GM12878 (cell line): ENCODE measurements around the gene GTF3C1. TPM values are rescaled to one million over a fixed set of nuclear protein-coding genes. Genes with fewer than 3 reads are reported as not detected.

ENCODE experiments used
- BCL11A ChIP-seq: IDR thresholded peaks from 2 replicates; pipeline ENCODE4 v1.6.1; 2011; ENCODE audit warnings: low read depth, low read length
- BHLHE40 ChIP-seq, 2 experiments: fragments of 450-650 bp in 1 of 2; IDR thresholded peaks; 2 replicates each; pipeline ENCODE4 v1.6.1; 2011 to 2017; ENCODE audit warnings: low read depth in 2 of 2, borderline replicate concordance in 1 of 2, improper control_type of control experiment in 1 of 2, low read length in 1 of 2, mild to moderate bottlenecking in 1 of 2
- FOS ChIP-seq: IDR thresholded peaks from 3 replicates; pipeline ENCODE4 v1.6.1; 2011; ENCODE audit warnings: borderline replicate concordance; ENCODE audit not compliant: insufficient read length; ENCODE audit errors: extremely low read depth
- FOXK2 ChIP-seq: fragments of 450-650 bp; IDR thresholded peaks from 2 replicates; pipeline ENCODE4 v1.6.1; 2017; ENCODE audit warnings: mild to moderate bottlenecking, moderate library complexity
- KDM1A ChIP-seq: fragments of 200-600 bp; sonication (generic); IDR thresholded peaks from 2 replicates; pipeline ENCODE4 v1.6.1; 2016; ENCODE audit warnings: borderline replicate concordance
- LARP7 ChIP-seq: fragments of 450-650 bp; IDR thresholded peaks from 2 replicates; pipeline ENCODE4 v1.6.1; 2017; ENCODE audit warnings: mild to moderate bottlenecking
- MEF2A ChIP-seq: IDR thresholded peaks from 2 replicates; pipeline ENCODE4 v1.6.1; 2011; ENCODE audit warnings: low read depth, mild to moderate bottlenecking, low read length, moderate library complexity; ENCODE audit not compliant: insufficient read depth
- MEF2B ChIP-seq: fragments of 450-650 bp; IDR thresholded peaks from 2 replicates; pipeline ENCODE4 v1.6.1; 2018; ENCODE audit warnings: mild to moderate bottlenecking, moderate library complexity; ENCODE audit not compliant: partially characterized antibody, poor library complexity, severe bottlenecking
- MTA3 ChIP-seq: IDR thresholded peaks from 2 replicates; pipeline ENCODE4 v1.6.1; 2012; ENCODE audit warnings: low read length, inconsistent platforms, borderline replicate concordance
- NR2C2 ChIP-seq: IDR thresholded peaks from 2 replicates; pipeline ENCODE4 v1.6.1; 2011; ENCODE audit warnings: borderline replicate concordance, low read depth; ENCODE audit not compliant: control insufficient read depth, insufficient read length
- RAD21 ChIP-seq: IDR thresholded peaks from 2 replicates; pipeline ENCODE4 v1.6.1; 2011; ENCODE audit warnings: mild to moderate bottlenecking, low read depth, low read length, moderate library complexity; ENCODE audit not compliant: insufficient read depth
- TBL1XR1 ChIP-seq: IDR thresholded peaks from 2 replicates; pipeline ENCODE4 v1.6.1; 2012; ENCODE audit warnings: low read depth, low read length, improper control_type of control experiment
- ZZZ3 ChIP-seq: IDR thresholded peaks from 2 replicates; pipeline ENCODE4 v1.6.1; 2011; ENCODE audit warnings: low read depth; ENCODE audit not compliant: control insufficient read depth, insufficient read length
- polyA plus RNA-seq, 11 experiments: library from polyadenylated mRNA; depleted of rRNA in 4 of 11; unstranded in 6 of 11; stranded (reverse) in 5 of 11; fragments of >200 nt; fragmentation: Nextera tagmentation in 4 of 11; fragmentation: Illumina TruSeq in 1 of 11; extraction: Ambion mirVana in 4 of 11; extraction: Trizol in 1 of 11; gene quantifications; 1 replicate in 1 of 11; 2 replicates in 10 of 11; pipeline versions ENCODE4 v1.2.1 to v1.2.3, GENCODE V29; 2011 to 2016; ENCODE audit warnings: inconsistent platforms in 2 of 11, missing spikeins in 2 of 11, low read depth in 1 of 11
- total RNA-seq, 4 experiments: library from RNA; depleted of rRNA in 3 of 4; stranded (reverse); fragments of >200 nt in 3 of 4; fragmentation: Illumina TruSeq in 1 of 4; extraction: Trizol in 1 of 4; gene quantifications; 2 replicates each; pipeline versions ENCODE4 v1.2.1 to v1.2.3, GENCODE V29; 2013 to 2021
- TF ChIP-seq, protein P1 (sequence below): IDR thresholded peaks from 2 replicates; pipeline ENCODE4 v1.6.1; 2011; ENCODE audit warnings: mild to moderate bottlenecking, low read depth, low read length, moderate library complexity; ENCODE audit not compliant: insufficient replicate concordance
- TF ChIP-seq, protein P2 (sequence below): IDR thresholded peaks from 2 replicates; pipeline ENCODE4 v1.6.1; 2011; ENCODE audit warnings: low read depth, mild to moderate bottlenecking, low read length, moderate library complexity, borderline replicate concordance; ENCODE audit errors: extremely low read depth
- TF ChIP-seq, protein P3 (sequence below): IDR thresholded peaks from 2 replicates; pipeline ENCODE4 v1.6.1; 2012; ENCODE audit warnings: low read depth, low read length, improper control_type of control experiment
- TF ChIP-seq, protein P4 (sequence below): fragments of 450-650 bp; conservative IDR thresholded peaks from 2 replicates; pipeline ENCODE4 v1.6.1; 2017; ENCODE audit warnings: mild to moderate bottlenecking, moderate library complexity
- TF ChIP-seq, protein P5 (sequence below): IDR thresholded peaks from 2 replicates; pipeline ENCODE4 v1.6.1; 2012; ENCODE audit warnings: low read depth, low read length, improper control_type of control experiment
- TF ChIP-seq, protein P6 (sequence below): fragments of 450-650 bp; formaldehyde crosslinking; IDR thresholded peaks from 2 replicates; pipeline ENCODE4 v1.4.0; 2020; ENCODE audit warnings: mild to moderate bottlenecking, moderate library complexity

GTF3C1 gene
- total and polyA plus RNA-seq, 10 of the 15 experiments (the other 5 are each of a cell fraction or from before 2014, with no cell fraction given) = 0.98 to 60.9 (median 34.3) TPM

DNA sequence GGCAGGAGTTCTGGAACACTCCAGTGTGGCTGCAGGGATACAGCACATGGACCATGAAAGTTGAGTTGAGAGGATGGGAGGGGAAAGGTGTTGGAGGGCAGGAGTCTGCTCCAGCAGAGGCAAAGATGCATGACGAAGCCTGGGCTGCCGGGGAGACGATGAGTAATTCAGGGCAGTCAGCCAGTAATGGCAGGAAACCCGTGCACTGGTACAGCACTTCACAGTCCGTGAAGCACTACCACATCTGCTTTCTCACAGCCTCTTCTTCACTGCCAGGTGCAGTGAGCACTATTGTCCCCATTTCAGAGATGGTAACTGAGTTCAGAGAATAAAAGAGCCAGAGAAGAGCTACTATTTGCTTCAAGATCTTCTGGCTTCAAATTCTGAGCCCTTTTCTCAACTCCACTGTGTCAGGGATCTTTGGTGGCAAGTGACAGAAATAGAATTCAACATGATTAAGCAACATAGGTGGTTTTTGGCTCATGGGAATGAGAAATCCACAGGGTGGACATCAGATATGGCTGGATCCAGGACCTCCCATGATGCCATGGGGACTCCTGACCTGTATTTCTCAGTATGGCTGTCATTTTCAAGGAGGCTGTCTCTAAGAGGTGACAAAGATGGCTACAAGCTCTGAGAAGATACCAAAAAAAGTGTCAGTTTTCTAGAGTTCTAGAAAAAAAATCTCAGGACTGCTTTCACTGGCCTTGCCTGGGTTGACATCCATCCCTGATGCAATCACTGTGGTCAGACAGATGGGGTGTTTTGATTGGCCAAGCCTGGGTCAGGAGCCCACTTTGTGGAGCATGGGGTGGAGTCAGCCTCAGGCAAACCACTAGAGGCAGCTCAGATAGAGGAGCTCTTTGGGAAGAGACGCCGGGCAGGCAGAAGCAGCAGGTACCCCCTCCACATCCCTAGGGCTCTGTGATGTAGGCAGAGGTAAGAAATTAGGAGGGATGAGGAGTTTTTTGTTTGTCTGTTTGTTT lies 123.0 kb downstream of the GTF3C1 start (continued):
- TF ChIP-seq, protein P1, sequence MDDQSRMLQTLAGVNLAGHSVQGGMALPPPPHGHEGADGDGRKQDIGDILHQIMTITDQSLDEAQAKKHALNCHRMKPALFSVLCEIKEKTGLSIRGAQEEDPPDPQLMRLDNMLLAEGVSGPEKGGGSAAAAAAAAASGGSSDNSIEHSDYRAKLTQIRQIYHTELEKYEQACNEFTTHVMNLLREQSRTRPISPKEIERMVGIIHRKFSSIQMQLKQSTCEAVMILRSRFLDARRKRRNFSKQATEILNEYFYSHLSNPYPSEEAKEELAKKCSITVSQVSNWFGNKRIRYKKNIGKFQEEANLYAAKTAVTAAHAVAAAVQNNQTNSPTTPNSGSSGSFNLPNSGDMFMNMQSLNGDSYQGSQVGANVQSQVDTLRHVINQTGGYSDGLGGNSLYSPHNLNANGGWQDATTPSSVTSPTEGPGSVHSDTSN = no peak
- TF ChIP-seq, protein P2, sequence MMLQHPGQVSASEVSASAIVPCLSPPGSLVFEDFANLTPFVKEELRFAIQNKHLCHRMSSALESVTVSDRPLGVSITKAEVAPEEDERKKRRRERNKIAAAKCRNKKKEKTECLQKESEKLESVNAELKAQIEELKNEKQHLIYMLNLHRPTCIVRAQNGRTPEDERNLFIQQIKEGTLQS = no peak
- peak; percentile 92 to 96 for TF ChIP-seq BHLHE40 (IDR thresholded peaks at IDR 0.05; ENCODE audit: borderline replicate concordance in 1 of 2, low read depth in 2 of 2, low read length in 1 of 2)
- no peak for TF ChIP-seq FOS
- no peak; the same call in 1 of the 2 replicates for TF ChIP-seq KDM1A
- TF ChIP-seq, protein P3, sequence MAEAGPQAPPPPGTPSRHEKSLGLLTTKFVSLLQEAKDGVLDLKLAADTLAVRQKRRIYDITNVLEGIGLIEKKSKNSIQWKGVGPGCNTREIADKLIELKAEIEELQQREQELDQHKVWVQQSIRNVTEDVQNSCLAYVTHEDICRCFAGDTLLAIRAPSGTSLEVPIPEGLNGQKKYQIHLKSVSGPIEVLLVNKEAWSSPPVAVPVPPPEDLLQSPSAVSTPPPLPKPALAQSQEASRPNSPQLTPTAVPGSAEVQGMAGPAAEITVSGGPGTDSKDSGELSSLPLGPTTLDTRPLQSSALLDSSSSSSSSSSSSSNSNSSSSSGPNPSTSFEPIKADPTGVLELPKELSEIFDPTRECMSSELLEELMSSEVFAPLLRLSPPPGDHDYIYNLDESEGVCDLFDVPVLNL = no peak
- no peak for TF ChIP-seq FOXK2
- 0 out of 2 replicates have a peak, but pooled peaks have one; percentile 30 for TF ChIP-seq MEF2A
- TF ChIP-seq, protein P4, sequence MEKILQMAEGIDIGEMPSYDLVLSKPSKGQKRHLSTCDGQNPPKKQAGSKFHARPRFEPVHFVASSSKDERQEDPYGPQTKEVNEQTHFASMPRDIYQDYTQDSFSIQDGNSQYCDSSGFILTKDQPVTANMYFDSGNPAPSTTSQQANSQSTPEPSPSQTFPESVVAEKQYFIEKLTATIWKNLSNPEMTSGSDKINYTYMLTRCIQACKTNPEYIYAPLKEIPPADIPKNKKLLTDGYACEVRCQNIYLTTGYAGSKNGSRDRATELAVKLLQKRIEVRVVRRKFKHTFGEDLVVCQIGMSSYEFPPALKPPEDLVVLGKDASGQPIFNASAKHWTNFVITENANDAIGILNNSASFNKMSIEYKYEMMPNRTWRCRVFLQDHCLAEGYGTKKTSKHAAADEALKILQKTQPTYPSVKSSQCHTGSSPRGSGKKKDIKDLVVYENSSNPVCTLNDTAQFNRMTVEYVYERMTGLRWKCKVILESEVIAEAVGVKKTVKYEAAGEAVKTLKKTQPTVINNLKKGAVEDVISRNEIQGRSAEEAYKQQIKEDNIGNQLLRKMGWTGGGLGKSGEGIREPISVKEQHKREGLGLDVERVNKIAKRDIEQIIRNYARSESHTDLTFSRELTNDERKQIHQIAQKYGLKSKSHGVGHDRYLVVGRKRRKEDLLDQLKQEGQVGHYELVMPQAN = 0 out of 2 replicates have a peak, but pooled peaks have one; percentile 47
- TF ChIP-seq TBL1XR1 = no peak
- peak; percentile 28; the same call in 1 of the 2 replicates for TF ChIP-seq MTA3
- no peak for TF ChIP-seq ZZZ3
- TF ChIP-seq, protein P5, sequence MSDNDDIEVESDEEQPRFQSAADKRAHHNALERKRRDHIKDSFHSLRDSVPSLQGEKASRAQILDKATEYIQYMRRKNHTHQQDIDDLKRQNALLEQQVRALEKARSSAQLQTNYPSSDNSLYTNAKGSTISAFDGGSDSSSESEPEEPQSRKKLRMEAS = no peak
- TF ChIP-seq, protein P6, sequence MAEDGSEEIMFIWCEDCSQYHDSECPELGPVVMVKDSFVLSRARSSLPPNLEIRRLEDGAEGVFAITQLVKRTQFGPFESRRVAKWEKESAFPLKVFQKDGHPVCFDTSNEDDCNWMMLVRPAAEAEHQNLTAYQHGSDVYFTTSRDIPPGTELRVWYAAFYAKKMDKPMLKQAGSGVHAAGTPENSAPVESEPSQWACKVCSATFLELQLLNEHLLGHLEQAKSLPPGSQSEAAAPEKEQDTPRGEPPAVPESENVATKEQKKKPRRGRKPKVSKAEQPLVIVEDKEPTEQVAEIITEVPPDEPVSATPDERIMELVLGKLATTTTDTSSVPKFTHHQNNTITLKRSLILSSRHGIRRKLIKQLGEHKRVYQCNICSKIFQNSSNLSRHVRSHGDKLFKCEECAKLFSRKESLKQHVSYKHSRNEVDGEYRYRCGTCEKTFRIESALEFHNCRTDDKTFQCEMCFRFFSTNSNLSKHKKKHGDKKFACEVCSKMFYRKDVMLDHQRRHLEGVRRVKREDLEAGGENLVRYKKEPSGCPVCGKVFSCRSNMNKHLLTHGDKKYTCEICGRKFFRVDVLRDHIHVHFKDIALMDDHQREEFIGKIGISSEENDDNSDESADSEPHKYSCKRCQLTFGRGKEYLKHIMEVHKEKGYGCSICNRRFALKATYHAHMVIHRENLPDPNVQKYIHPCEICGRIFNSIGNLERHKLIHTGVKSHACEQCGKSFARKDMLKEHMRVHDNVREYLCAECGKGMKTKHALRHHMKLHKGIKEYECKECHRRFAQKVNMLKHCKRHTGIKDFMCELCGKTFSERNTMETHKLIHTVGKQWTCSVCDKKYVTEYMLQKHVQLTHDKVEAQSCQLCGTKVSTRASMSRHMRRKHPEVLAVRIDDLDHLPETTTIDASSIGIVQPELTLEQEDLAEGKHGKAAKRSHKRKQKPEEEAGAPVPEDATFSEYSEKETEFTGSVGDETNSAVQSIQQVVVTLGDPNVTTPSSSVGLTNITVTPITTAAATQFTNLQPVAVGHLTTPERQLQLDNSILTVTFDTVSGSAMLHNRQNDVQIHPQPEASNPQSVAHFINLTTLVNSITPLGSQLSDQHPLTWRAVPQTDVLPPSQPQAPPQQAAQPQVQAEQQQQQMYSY (CRISPR knock-in tag) = peak; percentile 48; the same call in 1 of the 2 replicates
- TF ChIP-seq NR2C2 = no peak
- no peak for TF ChIP-seq LARP7
- TF ChIP-seq RAD21 = no peak
- peak; percentile 78 for TF ChIP-seq BCL11A
- no peak for TF ChIP-seq MEF2B
